GM12873 (cell line): ENCODE results near the gene MYCN.

Source experiments
- CTCF ChIP-seq: IDR thresholded peaks from 2 replicates; pipeline ENCODE4 v1.5.1; 2012; ENCODE audit warnings: low read depth, mild to moderate bottlenecking, moderate library complexity, low read length, control low read depth; ENCODE audit not compliant: insufficient read depth; ENCODE audit errors: missing control alignments

MYCN gene

GRCh38 chr2:15995603-15996002 is 55.3 kb downstream of the MYCN start:
- TF ChIP-seq CTCF, result no peak
